BJ (cell line): ENCODE results near the gene MAML2. TPM values are rescaled to one million over a fixed set of nuclear protein-coding genes. Genes with fewer than 3 reads are reported as not detected.

Experiments used
- CTCF ChIA-PET: fragments of 350-600 bp; formaldehyde crosslinking; extraction: SDS; loops from one replicate; lab custom pipeline; 2021; ENCODE audit warnings: antibody characterized with exemption, inconsistent platforms; lab: Yijun Ruan, JAX
- POLR2A ChIA-PET: fragments of 300-600 bp; sonication (Branson Sonifier 250); formaldehyde crosslinking; extraction: SDS; loops from one replicate; lab custom pipeline; 2021; ENCODE audit warnings: antibody characterized with exemption; lab: Charles Lee
- DNase-seq: peaks from one replicate; pipeline ENCODE4 v3.0.0-alpha.2; 2011; ENCODE audit warnings: low read depth
- H3K27me3 ChIP-seq: 2 replicates; pipeline ENCODE4 v1.6.0; 2011; ENCODE audit warnings: low read length; ENCODE audit not compliant: control insufficient read depth, insufficient read depth
- H3K36me3 ChIP-seq: 2 replicates; pipeline ENCODE4 v1.5.1; 2011; ENCODE audit warnings: low read length; ENCODE audit not compliant: control insufficient read depth, insufficient read depth
- H3K4me3 ChIP-seq: 2 replicates; pipeline ENCODE4 v1.5.1; 2011; ENCODE audit warnings: low read depth, mild to moderate bottlenecking, control low read depth, low read length
- polyA plus RNA-seq: library from polyadenylated mRNA; depleted of rRNA; stranded (reverse); fragments of >200 nt; gene quantifications from 2 replicates; pipeline ENCODE4 v1.2.3, GENCODE V29; 2011
- TF ChIP-seq, protein P1 (sequence below): IDR thresholded peaks from 2 replicates; pipeline ENCODE4 v1.5.1; 2011; ENCODE audit warnings: low read depth, mild to moderate bottlenecking, control low read depth, inconsistent platforms, low read length, moderate library complexity; ENCODE audit not compliant: insufficient read depth

Gene MAML2
- polyA plus RNA-seq, 1 experiment: 22.0 TPM

DNA sequence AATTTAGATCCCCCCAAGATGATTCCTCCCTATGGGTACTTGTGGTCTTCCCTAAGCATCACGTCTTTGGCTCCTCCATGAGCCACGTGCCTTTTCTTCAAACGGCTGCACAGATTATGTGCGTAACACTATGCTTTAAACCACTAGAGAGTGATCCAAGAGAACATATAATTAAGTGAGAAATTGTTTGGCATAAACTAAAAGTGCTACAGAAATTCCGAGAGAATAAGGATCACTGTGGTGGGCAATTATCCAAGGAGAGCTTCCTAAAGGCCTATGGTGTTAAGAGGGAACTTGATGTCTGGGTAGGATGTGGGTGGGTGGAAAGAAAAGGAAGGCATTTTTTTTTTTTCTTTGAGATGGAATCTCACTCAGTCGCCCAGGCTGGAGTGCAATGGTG lies 110.9 kb downstream of the MAML2 start:
- Histone ChIP-seq H3K27me3 (no peaks in the 10 kb centered on the region), H3K36me3 (no peaks in the 10 kb centered on the region; the same call in 1 of the 2 replicates), H3K4me3 (no peak overlapping the region)
- TF ChIP-seq, protein P1, sequence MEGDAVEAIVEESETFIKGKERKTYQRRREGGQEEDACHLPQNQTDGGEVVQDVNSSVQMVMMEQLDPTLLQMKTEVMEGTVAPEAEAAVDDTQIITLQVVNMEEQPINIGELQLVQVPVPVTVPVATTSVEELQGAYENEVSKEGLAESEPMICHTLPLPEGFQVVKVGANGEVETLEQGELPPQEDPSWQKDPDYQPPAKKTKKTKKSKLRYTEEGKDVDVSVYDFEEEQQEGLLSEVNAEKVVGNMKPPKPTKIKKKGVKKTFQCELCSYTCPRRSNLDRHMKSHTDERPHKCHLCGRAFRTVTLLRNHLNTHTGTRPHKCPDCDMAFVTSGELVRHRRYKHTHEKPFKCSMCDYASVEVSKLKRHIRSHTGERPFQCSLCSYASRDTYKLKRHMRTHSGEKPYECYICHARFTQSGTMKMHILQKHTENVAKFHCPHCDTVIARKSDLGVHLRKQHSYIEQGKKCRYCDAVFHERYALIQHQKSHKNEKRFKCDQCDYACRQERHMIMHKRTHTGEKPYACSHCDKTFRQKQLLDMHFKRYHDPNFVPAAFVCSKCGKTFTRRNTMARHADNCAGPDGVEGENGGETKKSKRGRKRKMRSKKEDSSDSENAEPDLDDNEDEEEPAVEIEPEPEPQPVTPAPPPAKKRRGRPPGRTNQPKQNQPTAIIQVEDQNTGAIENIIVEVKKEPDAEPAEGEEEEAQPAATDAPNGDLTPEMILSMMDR: no peak
- ChIA-PET CTCF (no interaction called here), POLR2A (no interaction called here)
- DNase-seq: no peak

DNA sequence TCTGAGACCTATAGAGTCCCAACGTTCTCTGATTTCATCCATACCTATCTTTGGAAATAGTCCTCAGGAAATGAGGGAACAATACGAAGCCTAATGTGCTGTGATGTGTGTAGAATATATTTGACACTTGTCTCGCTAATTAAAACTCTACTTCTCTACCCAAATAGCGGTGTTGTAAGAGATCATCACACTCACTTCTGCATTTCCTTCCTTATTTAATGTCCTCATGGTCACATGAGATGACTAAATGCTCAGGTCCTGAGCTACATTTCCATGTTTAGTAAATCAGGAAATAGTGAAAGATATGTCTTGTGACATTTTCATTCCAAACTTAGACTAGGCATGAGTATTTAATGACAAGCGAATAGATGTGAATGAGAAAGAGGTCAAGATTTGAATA lies 112.3 kb downstream of the MAML2 start:
- ChIA-PET POLR2A (no interaction called here), CTCF (interaction anchor here (1.1 to 1.3 kb wide), 2 partner anchors 44 to 113 kb away, joined by 3 to 4 read pairs; partner anchors contain the start of gene MAML2)
- Histone ChIP-seq H3K4me3 (no peak overlapping the region), H3K36me3 (no peaks in the 10 kb centered on the region; the same call in 1 of the 2 replicates), H3K27me3 (no peaks in the 10 kb centered on the region)
- DNase-seq: no peak
- TF ChIP-seq, protein P1: no peak

DNA sequence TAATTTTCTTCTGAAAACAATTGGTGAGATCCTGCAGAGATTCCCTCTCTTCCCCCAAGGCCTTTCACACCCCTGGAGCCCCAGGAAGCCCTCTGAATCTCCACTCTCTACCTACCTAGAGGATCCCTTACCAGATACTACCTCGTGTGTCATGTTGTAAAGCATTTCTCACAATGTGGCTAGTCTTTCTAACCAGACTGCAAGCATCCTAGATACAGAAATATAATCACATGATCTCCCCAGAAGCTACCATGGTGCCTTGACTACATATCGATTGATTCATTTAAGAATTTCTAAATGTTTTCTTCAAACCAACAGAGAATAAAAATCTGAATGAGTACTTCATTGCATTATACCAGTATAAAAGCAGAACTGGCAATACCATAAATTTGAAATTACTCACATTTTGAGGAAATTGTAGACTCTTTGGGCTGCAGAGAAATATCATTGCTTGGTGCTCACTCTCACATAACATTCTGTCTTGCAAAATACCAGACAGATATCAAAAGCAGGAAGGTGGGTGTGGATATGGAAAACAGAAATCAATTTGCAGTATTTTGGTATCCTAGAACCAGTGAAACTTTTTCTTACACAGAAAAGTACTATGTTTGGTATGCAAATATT lies 113.5 kb downstream of the MAML2 start:
- POLR2A ChIA-PET: no interaction called here
- peaks cover 2% of the 10 kb centered on the region for H3K36me3 ChIP-seq
- TF ChIP-seq, protein P1: no peak
- no peak overlapping the region for H3K4me3 ChIP-seq
- H3K27me3 ChIP-seq: no peaks in the 10 kb centered on the region
- DNase-seq: no peak
- CTCF ChIA-PET: interaction anchor here (0.6 to 2.5 kb wide), 5 partner anchors 9 to 308 kb away, joined by 3 to 5 read pairs (median 4); partner anchors contain the start of gene MAML2

DNA sequence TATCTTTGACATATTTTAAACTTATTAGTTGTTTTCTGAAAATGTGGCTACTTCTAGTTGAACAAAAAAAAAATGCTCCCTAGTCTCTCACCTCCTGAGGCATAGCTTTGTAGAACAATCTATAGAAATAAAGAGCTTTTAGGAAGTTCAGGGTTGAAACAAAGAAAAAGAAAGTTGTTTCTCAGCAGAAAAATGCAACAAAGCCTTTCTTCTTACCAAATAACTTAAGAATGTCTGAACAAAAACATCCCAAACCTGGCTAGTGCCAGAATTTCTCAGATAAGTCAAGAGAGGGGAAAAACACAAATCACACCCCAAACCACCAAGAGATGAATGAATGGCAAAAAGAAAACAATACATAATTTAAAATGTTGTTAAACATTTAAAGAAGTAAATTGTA lies 114.1 kb downstream of the MAML2 start:
- Histone ChIP-seq H3K36me3 (peaks cover 2% of the 10 kb centered on the region), H3K4me3 (no peak overlapping the region), H3K27me3 (no peaks in the 10 kb centered on the region)
- CTCF ChIA-PET: interaction anchor here (0.6 to 2.5 kb wide), 4 partner anchors 9 to 308 kb away, joined by 3 to 5 read pairs (median 4); partner anchors contain the start of gene MAML2
- POLR2A ChIA-PET: no interaction called here
- TF ChIP-seq, protein P1: no peak
- DNase-seq: no peak

DNA sequence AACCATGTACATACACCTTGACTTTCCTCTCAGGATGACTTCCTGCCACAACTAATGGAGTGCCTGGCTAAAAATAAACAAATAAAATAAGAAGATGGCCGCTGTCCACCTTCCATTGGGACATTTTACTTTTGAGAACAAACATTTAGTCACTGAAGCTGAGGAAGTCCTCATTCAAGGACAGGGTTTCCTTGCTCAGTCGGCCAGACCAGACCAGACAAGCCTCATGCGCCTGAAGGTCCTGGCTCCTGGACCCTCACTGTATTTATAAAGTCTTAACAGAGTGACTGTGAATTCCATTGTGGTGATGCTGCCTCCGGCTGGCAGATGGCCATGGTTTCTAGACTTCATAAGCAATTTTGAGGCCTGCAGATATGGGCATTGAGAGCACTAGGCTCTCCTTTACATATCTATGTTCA lies 114.5 kb downstream of the MAML2 start:
- TF ChIP-seq, protein P1: no peak
- Histone ChIP-seq H3K27me3 (no peaks in the 10 kb centered on the region), H3K4me3 (no peak overlapping the region), H3K36me3 (peaks cover 2% of the 10 kb centered on the region)
- POLR2A ChIA-PET: no interaction called here
- CTCF ChIA-PET: interaction anchor here (0.6 to 3.0 kb wide), 5 partner anchors 10 to 307 kb away, joined by 3 to 8 read pairs (median 5); partner anchors contain the start of gene MAML2
- DNase-seq: no peak
